IPS DF 6.9 (cell line): ENCODE data around the gene PTPN6.

Experiments
- DNase-seq: peaks from one replicate; pipeline ENCODE4 v3.0.0-alpha.2; 2013; ENCODE audit warnings: low read depth, low spot score
- H3K27ac ChIP-seq: one replicate; pipeline ENCODE4 v1.5.1; 2013; ENCODE audit warnings: low read length, control low read depth
- H3K27me3 ChIP-seq: 2 replicates; pipeline ENCODE4 v1.6.1; 2013; ENCODE audit warnings: mild to moderate bottlenecking, low read length; ENCODE audit not compliant: control insufficient read depth, insufficient read depth
- H3K36me3 ChIP-seq: 2 replicates; pipeline ENCODE4 v1.6.1; 2013; ENCODE audit warnings: low read length; ENCODE audit not compliant: control insufficient read depth, insufficient read depth
- H3K4me1 ChIP-seq: 2 replicates; pipeline ENCODE4 v1.6.1; 2013; ENCODE audit warnings: low read length; ENCODE audit not compliant: control insufficient read depth, insufficient read depth
- H3K4me3 ChIP-seq: 2 replicates; pipeline ENCODE4 v1.5.1; 2013; ENCODE audit warnings: mild to moderate bottlenecking, low read length
- H3K9me3 ChIP-seq: 2 replicates; pipeline ENCODE4 v1.6.1; 2013; ENCODE audit warnings: low read length, inconsistent platforms; ENCODE audit not compliant: control insufficient read depth, insufficient read depth
- WGBS: extraction: QIAGEN DNeasy Blood & Tissue Kit; methylation state at CpG from one replicate; pipeline ENCODE4 v1.1.7; 2013; ENCODE audit warnings: mixed read lengths, missing lambda C conversion rate; ENCODE audit not compliant: insufficient read length, insufficient coverage; 5-methylcytosine and 5-hydroxymethylcytosine counted together

The PTPN6 gene

DNA sequence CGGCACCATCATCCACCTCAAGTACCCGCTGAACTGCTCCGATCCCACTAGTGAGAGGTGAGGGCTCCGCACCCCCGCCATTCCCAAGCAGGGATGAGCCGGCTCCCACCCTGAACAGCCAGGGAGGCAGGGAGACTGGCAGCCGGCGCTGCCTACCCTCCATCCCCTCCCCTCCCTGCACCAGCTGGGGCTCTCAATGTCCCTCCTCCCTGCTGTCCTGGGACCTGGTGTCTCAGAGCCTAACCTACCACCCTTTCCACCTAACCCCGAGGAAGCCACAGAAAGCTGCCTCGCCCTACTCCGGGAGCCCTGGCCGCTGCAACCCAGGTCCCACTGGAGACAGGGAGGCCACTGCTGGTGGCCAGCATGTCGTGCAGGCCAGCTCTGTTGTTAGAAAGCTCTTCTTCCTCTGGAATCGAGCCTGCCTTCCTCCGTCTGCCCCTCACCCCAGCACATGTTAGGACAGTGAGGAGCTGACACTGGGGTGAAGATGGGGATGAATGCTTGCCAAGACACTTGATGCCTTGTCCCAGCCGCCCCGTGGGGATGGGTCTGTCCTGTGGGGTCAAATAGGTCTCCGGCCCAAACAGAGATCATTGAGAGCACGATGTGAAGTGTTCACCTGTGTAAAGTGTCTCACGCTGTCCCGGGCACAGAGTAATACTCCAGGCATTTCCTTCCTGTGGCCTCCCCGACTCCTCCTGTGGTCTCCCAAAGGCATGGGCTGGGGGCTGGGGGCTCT lies 1.1 kb downstream of the PTPN6 start:
- H3K9me3 ChIP-seq = no peaks in the 10 kb centered on the region
- no peak overlapping the region for H3K4me3 ChIP-seq
- H3K27ac ChIP-seq = no peak overlapping the region
- DNase-seq = no peak
- H3K4me1 ChIP-seq = 0 out of 2 replicates have a peak, but pooled peaks cover 4% of the 10 kb centered on the region
- H3K27me3 ChIP-seq = no peaks in the 10 kb centered on the region
- no CpG with 5 or more reads among the region's 22 CpGs for WGBS
- H3K36me3 ChIP-seq = no peaks in the 10 kb centered on the region

DNA sequence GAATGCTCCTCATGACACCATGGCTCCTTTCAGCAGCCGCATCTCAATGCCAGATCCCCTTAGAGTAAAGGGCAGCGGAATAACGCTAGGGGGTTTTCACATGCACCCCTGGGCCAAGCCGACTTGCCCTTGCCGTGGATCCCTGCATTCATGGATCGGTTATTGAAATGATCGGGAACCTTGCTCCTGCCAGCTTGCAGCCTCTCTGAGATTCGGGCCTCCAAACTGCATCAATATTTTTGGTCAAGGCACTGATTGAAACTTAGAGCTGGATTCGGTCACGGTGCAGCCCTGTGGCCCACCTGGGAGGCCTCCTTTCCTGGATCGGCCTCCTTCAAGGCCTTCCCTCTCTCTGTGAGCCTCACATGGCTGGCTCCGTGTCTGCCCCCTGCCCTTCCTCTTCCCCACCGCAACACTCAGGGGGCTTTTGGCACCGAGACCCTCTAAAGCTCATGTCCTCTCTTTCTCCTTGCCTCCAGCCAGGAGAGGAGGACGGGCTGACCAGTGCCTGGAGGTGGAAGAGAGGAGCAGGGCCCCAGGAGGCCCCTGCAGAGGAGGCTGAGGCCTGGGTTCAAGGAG lies 1.8 kb downstream of the PTPN6 start:
- WGBS = no CpG with 5 or more reads among the region's 15 CpGs
- DNase-seq = no peak
- H3K4me3 ChIP-seq = no peak overlapping the region
- H3K9me3 ChIP-seq = no peaks in the 10 kb centered on the region
- 0 out of 2 replicates have a peak, but pooled peaks cover 4% of the 10 kb centered on the region for H3K4me1 ChIP-seq
- H3K27me3 ChIP-seq = no peaks in the 10 kb centered on the region
- H3K36me3 ChIP-seq = no peaks in the 10 kb centered on the region
- H3K27ac ChIP-seq = no peak overlapping the region

- Histone ChIP-seq H3K27me3 (no peaks in the 10 kb centered on the region), H3K36me3 (no peaks in the 10 kb centered on the region), H3K4me3 (no peak overlapping the region), H3K4me1 (0 out of 2 replicates have a peak, but pooled peaks cover 4% of the 10 kb centered on the region), H3K9me3 (no peaks in the 10 kb centered on the region), H3K27ac (no peak overlapping the region)
- DNase-seq = no peak
- WGBS = no CpG with 5 or more reads among the region's 24 CpGs
Measured at GRCh38 chr12:6953442-6954315, 2.5 kb downstream of the PTPN6 start.

- no peaks in the 10 kb centered on the region for H3K27me3 ChIP-seq
- DNase-seq = no peak
- no peak overlapping the region for H3K27ac ChIP-seq
- WGBS = no CpG with 5 or more reads among the region's 21 CpGs
- H3K36me3 ChIP-seq = no peaks in the 10 kb centered on the region
- H3K4me1 ChIP-seq = 0 out of 2 replicates have a peak, but pooled peaks cover 4% of the 10 kb centered on the region
- H3K9me3 ChIP-seq = no peaks in the 10 kb centered on the region
- no peak overlapping the region for H3K4me3 ChIP-seq
Measured at GRCh38 chr12:6954316-6955107, 3.4 kb downstream of the PTPN6 start.

DNA sequence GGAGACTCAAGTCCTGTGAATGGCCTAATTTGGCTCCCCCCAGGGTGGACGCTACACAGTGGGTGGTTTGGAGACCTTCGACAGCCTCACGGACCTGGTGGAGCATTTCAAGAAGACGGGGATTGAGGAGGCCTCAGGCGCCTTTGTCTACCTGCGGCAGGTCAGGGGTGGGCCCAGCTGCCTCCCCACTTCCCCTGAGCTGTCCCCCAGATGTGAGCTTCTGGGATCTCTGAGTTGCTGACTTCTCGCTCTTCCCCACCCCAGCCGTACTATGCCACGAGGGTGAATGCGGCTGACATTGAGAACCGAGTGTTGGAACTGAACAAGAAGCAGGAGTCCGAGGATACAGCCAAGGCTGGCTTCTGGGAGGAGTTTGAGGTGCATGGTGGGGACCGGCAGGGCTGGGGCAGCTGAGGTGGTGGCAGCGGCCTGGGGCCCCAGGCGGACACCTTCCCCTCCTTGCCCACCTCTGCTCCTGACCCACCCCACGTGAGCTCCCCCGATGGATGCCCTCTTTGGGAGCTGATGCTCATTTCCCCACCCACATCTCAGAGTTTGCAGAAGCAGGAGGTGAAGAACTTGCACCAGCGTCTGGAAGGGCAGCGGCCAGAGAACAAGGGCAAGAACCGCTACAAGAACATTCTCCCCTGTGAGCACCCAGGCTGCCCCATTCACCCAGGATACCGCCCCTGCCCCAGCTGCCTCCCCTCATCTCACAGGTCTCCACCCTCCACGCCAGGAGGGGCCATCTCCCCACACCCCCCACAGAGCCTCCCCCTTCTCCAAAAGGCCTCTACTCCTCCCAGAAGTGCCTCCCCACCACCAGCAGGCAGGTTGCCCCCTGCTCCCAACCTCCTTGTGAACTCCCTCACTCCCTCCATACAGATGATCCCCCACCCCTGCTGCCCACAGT lies 4.2 kb downstream of the PTPN6 start:
- no peak for DNase-seq
- H3K36me3 ChIP-seq = no peaks in the 10 kb centered on the region
- H3K27ac ChIP-seq = no peak overlapping the region
- no peak overlapping the region for H3K4me3 ChIP-seq
- H3K27me3 ChIP-seq = no peaks in the 10 kb centered on the region
- no CpG with 5 or more reads among the region's 22 CpGs for WGBS
- H3K9me3 ChIP-seq = no peaks in the 10 kb centered on the region
- 0 out of 2 replicates have a peak, but pooled peaks cover 4% of the 10 kb centered on the region for H3K4me1 ChIP-seq

- Histone ChIP-seq H3K4me1 (peaks cover 5% of the 10 kb centered on the region; the same call in 1 of the 2 replicates), H3K36me3 (no peaks in the 10 kb centered on the region), H3K27me3 (no peaks in the 10 kb centered on the region), H3K27ac (no peak overlapping the region), H3K9me3 (no peaks in the 10 kb centered on the region), H3K4me3 (no peak overlapping the region)
- WGBS = no CpG with 5 or more reads among the region's 28 CpGs
- no peak for DNase-seq
Measured at GRCh38 chr12:6956021-6956727, 5.0 kb downstream of the PTPN6 start.

- Histone ChIP-seq H3K4me3 (no peak overlapping the region), H3K27me3 (no peaks in the 10 kb centered on the region), H3K9me3 (no peaks in the 10 kb centered on the region), H3K36me3 (no peaks in the 10 kb centered on the region), H3K4me1 (peaks cover 9% of the 10 kb centered on the region; the same call in 1 of the 2 replicates), H3K27ac (no peak overlapping the region)
- WGBS = no CpG with 5 or more reads among the region's 20 CpGs
- no peak for DNase-seq
Measured at GRCh38 chr12:6957151-6957701, 6.1 kb downstream of the PTPN6 start.

DNA sequence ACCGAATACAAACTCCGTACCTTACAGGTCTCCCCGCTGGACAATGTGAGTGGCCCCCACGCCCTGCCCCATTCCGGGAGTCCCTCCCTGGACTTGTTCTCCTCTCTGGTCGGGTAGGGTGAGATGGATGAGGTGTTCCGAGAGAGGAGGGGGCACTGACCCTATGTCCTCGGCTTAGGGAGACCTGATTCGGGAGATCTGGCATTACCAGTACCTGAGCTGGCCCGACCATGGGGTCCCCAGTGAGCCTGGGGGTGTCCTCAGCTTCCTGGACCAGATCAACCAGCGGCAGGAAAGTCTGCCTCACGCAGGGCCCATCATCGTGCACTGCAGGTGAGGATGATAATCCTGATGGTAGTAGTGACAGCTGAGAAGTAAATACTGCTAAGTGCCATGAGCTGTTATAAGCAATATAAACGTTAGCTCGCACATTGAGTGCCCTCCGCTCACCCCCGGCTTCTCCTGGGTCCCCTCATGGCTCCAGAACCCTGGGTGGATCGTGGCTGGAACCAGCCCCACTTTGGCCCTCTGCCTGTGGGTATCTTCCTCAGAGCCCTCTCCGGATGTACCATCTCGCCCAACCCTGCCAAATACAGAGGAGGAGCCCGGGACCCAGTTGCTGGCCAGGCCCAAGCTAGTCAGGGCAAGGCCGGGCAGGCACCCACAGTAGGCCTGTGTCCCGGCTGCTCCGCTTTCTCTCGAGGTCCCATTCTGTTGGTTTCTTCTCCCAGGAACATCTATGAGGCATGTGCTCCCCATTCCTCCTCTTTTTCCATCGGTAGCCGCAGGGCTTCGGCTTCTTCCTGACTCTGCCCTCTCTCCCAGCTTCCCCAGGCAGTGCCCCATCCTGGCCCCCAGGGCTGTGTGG lies 6.8 kb downstream of the PTPN6 start:
- Histone ChIP-seq H3K27ac (no peak overlapping the region), H3K27me3 (no peaks in the 10 kb centered on the region), H3K9me3 (no peaks in the 10 kb centered on the region), H3K4me1 (peaks cover 9% of the 10 kb centered on the region; the same call in 1 of the 2 replicates), H3K4me3 (no peak overlapping the region), H3K36me3 (no peaks in the 10 kb centered on the region)
- DNase-seq = no peak
- WGBS = no CpG with 5 or more reads among the region's 28 CpGs
